H9 (cell line): ENCODE data around the gene UPK3A. TPM values are rescaled to one million over a fixed set of nuclear protein-coding genes. Genes with fewer than 3 reads are reported as not detected.

Experiments used
- DNase-seq: peaks from one replicate; pipeline ENCODE4 v3.0.0-alpha.2; 2017
- H2AFZ ChIP-seq: one replicate; pipeline ENCODE4 v1.6.1; 2013; ENCODE audit warnings: mild to moderate bottlenecking, low read length, control low read depth, moderate library complexity
- H2AK5ac ChIP-seq: 2 replicates; pipeline ENCODE4 v1.6.1; 2013; ENCODE audit warnings: low read length, control low read depth, mixed read lengths; ENCODE audit not compliant: insufficient read length
- H2BK120ac ChIP-seq: one replicate; pipeline ENCODE4 v1.6.1; 2013; ENCODE audit warnings: low read depth, mild to moderate bottlenecking, low read length, control low read depth, inconsistent platforms; ENCODE audit not compliant: poor library complexity, severe bottlenecking
- H2BK12ac ChIP-seq: 2 replicates; pipeline ENCODE4 v1.6.1; 2013; ENCODE audit warnings: low read length, control low read depth, mixed read lengths, low read depth; ENCODE audit not compliant: insufficient read length
- H2BK15ac ChIP-seq: 2 replicates; pipeline ENCODE4 v1.6.1; 2013; ENCODE audit warnings: low read depth, low read length, control low read depth
- H2BK20ac ChIP-seq: one replicate; pipeline ENCODE4 v1.6.1; 2013; ENCODE audit warnings: low read depth, mild to moderate bottlenecking, low read length, control low read depth, inconsistent platforms; ENCODE audit not compliant: poor library complexity, severe bottlenecking
- H2BK5ac ChIP-seq: 2 replicates; pipeline ENCODE4 v1.6.1; 2013; ENCODE audit warnings: low read length, control low read depth, mixed read lengths; ENCODE audit not compliant: insufficient read length
- H3K14ac ChIP-seq: 2 replicates; pipeline ENCODE4 v1.6.1; 2013; ENCODE audit warnings: low read length, control low read depth; ENCODE audit not compliant: insufficient read depth
- H3K18ac ChIP-seq: 2 replicates; pipeline ENCODE4 v1.6.1; 2013; ENCODE audit warnings: low read depth, mild to moderate bottlenecking, mixed read lengths, low read length, control low read depth; ENCODE audit not compliant: insufficient read length
- H3K23ac ChIP-seq: 2 replicates; pipeline ENCODE4 v1.6.1; 2013; ENCODE audit warnings: low read length, control low read depth, mixed read lengths, low read depth; ENCODE audit not compliant: insufficient read length
- H3K23me2 ChIP-seq: 2 replicates; pipeline ENCODE4 v1.6.1; 2013; ENCODE audit warnings: low read depth, mild to moderate bottlenecking, mixed read lengths, low read length, control low read depth; ENCODE audit not compliant: insufficient read length, poor library complexity, severe bottlenecking
- H3K27ac ChIP-seq: 2 replicates; pipeline ENCODE4 v1.5.1; 2013; ENCODE audit warnings: low read length, control low read depth, mixed read lengths, low read depth; ENCODE audit not compliant: insufficient read length
- H3K27me3 ChIP-seq: 2 replicates; pipeline ENCODE4 v1.6.1; 2013; ENCODE audit warnings: low read length, control low read depth, inconsistent platforms; ENCODE audit not compliant: insufficient read depth
- H3K4ac ChIP-seq: 2 replicates; pipeline ENCODE4 v1.6.1; 2013; ENCODE audit warnings: low read depth, mild to moderate bottlenecking, control low read depth, inconsistent platforms, low read length, moderate library complexity
- H3K4me1 ChIP-seq: 2 replicates; pipeline ENCODE4 v1.6.1; 2013; ENCODE audit warnings: low read length, control low read depth, inconsistent platforms; ENCODE audit not compliant: insufficient read depth
- H3K4me2 ChIP-seq: 2 replicates; pipeline ENCODE4 v1.6.1; 2013; ENCODE audit warnings: low read length, control low read depth, mixed read lengths; ENCODE audit not compliant: insufficient read length, insufficient read depth
- H3K56ac ChIP-seq: 2 replicates; pipeline ENCODE4 v1.6.1; 2013; ENCODE audit warnings: low read depth, mild to moderate bottlenecking, mixed read lengths, low read length, control low read depth; ENCODE audit not compliant: insufficient read length
- H3K79me1 ChIP-seq: 2 replicates; pipeline ENCODE4 v1.6.1; 2013; ENCODE audit warnings: low read depth, mild to moderate bottlenecking, moderate library complexity, low read length, control low read depth, inconsistent platforms; ENCODE audit not compliant: insufficient read depth, poor library complexity, severe bottlenecking
- H3K79me2 ChIP-seq: 2 replicates; pipeline ENCODE4 v1.6.1; 2013; ENCODE audit warnings: low read length, control low read depth, inconsistent platforms; ENCODE audit not compliant: insufficient read depth
- H3K9ac ChIP-seq: 2 replicates; pipeline ENCODE4 v1.6.1; 2013; ENCODE audit warnings: low read length, control low read depth, mixed read lengths; ENCODE audit not compliant: insufficient read length; ENCODE audit errors: extremely low read depth
- H3K9me3 ChIP-seq: one replicate; pipeline ENCODE4 v1.6.1; 2013; ENCODE audit warnings: low read depth, low read length, inconsistent platforms; ENCODE audit not compliant: control insufficient read depth
- H3T11ph ChIP-seq: one replicate; pipeline ENCODE4 v1.6.1; 2013; ENCODE audit warnings: mild to moderate bottlenecking, low read length, control low read depth, inconsistent platforms
- H4K20me1 ChIP-seq: one replicate; pipeline ENCODE4 v1.6.1; 2013; ENCODE audit not compliant: control insufficient read depth, insufficient read length, insufficient read depth
- H4K5ac ChIP-seq: 2 replicates; pipeline ENCODE4 v1.6.1; 2013; ENCODE audit warnings: low read depth, mild to moderate bottlenecking, mixed read lengths, low read length, control low read depth; ENCODE audit not compliant: insufficient read length
- H4K8ac ChIP-seq: replicated peaks from 2 replicates; pipeline ENCODE4 v1.6.1; 2013; ENCODE audit warnings: low read length, control low read depth, mixed read lengths, low read depth; ENCODE audit not compliant: insufficient read length
- H4K91ac ChIP-seq: 2 replicates; pipeline ENCODE4 v1.6.1; 2013; ENCODE audit warnings: low read depth, mild to moderate bottlenecking, moderate library complexity, mixed read lengths, low read length, control low read depth; ENCODE audit not compliant: insufficient read length
- H3K27ac Mint-ChIP-seq, 3 experiments: 2 replicates in 2 of 3; 3 replicates in 1 of 3; pipeline ENCODE4 v1.8.0; 2020 to 2021; ENCODE audit warnings: mixed read lengths in 3 of 3, mild to moderate bottlenecking in 1 of 3, moderate library complexity in 1 of 3
- H3K27me3 Mint-ChIP-seq: 2 replicates; pipeline ENCODE4 v1.8.0; 2021; ENCODE audit warnings: low read depth, mild to moderate bottlenecking, moderate library complexity, mixed read lengths
- H3K36me3 Mint-ChIP-seq, 3 experiments: 2 replicates in 2 of 3; 3 replicates in 1 of 3; pipeline ENCODE4 v1.8.0; 2020 to 2021; ENCODE audit warnings: low read depth in 3 of 3, mixed read lengths in 3 of 3; ENCODE audit not compliant: insufficient read depth in 1 of 3
- H3K4me1 Mint-ChIP-seq, 2 experiments: 2 replicates each; pipeline ENCODE4 v1.8.0; 2020; ENCODE audit warnings: mixed read lengths in 2 of 2
- H3K4me3 Mint-ChIP-seq, 2 experiments: 2 replicates in 1 of 2; 3 replicates in 1 of 2; pipeline ENCODE4 v1.8.0; 2020 to 2021; ENCODE audit warnings: mild to moderate bottlenecking in 2 of 2, mixed read lengths in 2 of 2, moderate library complexity in 1 of 2
- H3K9me3 Mint-ChIP-seq, 2 experiments: 2 replicates in 1 of 2; 3 replicates in 1 of 2; pipeline ENCODE4 v1.8.0; 2020; ENCODE audit warnings: mild to moderate bottlenecking in 2 of 2, mixed read lengths in 2 of 2, moderate library complexity in 1 of 2
- WGBS: extraction: QIAGEN DNeasy Blood & Tissue Kit; methylation state at CpG from one replicate; pipeline ENCODE4 v1.1.7; 2013; ENCODE audit warnings: missing lambda C conversion rate, low lambda C conversion rate, mixed read lengths; ENCODE audit not compliant: insufficient read length; ENCODE audit errors: extremely low coverage; 5-methylcytosine and 5-hydroxymethylcytosine counted together
- total RNA-seq: library from RNA; stranded (reverse); gene quantifications from 2 replicates; pipeline ENCODE4 v1.2.1, GENCODE V29; 2021
- TF ChIP-seq, protein P1 (sequence below): fragments of 200-600 bp; sonication (generic); conservative IDR thresholded peaks from 3 replicates; pipeline ENCODE4 v1.8.0; 2021; ENCODE audit warnings: antibody characterized with exemption, mild to moderate bottlenecking

The UPK3A gene
- total RNA-seq, 1 experiment from 2014 or later: not detected

- Histone ChIP-seq H3T11ph (no peak overlapping the region), H3K9ac (no peak overlapping the region), H3K18ac (no peak overlapping the region), H4K5ac (no peak overlapping the region), H2BK120ac (no peak overlapping the region), H3K56ac (no peak overlapping the region), H4K8ac (no peak overlapping the region), H2AFZ (no peak overlapping the region), H3K4me2 (peak overlapping the region; percentile 58), H3K27ac (no peak overlapping the region), H3K9me3 (no peaks in the 10 kb centered on the region), H3K14ac (no peak overlapping the region), H4K91ac (no peak overlapping the region), H3K79me2 (no peaks in the 10 kb centered on the region; the same call in 1 of the 2 replicates), H3K4ac (no peak overlapping the region), H2BK20ac (no peak overlapping the region), H2BK5ac (no peak overlapping the region), H3K79me1 (no peaks in the 10 kb centered on the region), H2AK5ac (no peak overlapping the region), H2BK15ac (no peak overlapping the region), H4K20me1 (no peaks in the 10 kb centered on the region), H3K23me2 (peaks cover 11% of the 10 kb centered on the region), H3K27me3 (no peaks in the 10 kb centered on the region), H2BK12ac (no peak overlapping the region), H3K23ac (no peak overlapping the region), H3K4me1 (no peaks in the 10 kb centered on the region)
- no peaks in the 10 kb centered on the region; a peak in 1 of 5 replicates for H3K9me3 Mint-ChIP-seq
- TF ChIP-seq, protein P1, sequence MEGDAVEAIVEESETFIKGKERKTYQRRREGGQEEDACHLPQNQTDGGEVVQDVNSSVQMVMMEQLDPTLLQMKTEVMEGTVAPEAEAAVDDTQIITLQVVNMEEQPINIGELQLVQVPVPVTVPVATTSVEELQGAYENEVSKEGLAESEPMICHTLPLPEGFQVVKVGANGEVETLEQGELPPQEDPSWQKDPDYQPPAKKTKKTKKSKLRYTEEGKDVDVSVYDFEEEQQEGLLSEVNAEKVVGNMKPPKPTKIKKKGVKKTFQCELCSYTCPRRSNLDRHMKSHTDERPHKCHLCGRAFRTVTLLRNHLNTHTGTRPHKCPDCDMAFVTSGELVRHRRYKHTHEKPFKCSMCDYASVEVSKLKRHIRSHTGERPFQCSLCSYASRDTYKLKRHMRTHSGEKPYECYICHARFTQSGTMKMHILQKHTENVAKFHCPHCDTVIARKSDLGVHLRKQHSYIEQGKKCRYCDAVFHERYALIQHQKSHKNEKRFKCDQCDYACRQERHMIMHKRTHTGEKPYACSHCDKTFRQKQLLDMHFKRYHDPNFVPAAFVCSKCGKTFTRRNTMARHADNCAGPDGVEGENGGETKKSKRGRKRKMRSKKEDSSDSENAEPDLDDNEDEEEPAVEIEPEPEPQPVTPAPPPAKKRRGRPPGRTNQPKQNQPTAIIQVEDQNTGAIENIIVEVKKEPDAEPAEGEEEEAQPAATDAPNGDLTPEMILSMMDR: no peak
- H3K27me3 Mint-ChIP-seq: peaks cover 16% of the 10 kb centered on the region
- H3K27ac Mint-ChIP-seq: no peak overlapping the region; a peak in 1 of 7 replicates
- H3K4me1 Mint-ChIP-seq: peaks cover 26 to 37% of the 10 kb centered on the region in 2 experiments
- peaks cover 10 to 13% (median 10%) of the 10 kb centered on the region in 3 experiments; a peak in 5 of 7 replicates for H3K36me3 Mint-ChIP-seq
- DNase-seq: no peak
- WGBS: no CpG with 5 or more reads among the region's 6 CpGs
- H3K4me3 Mint-ChIP-seq: peak overlapping the region; percentile 79 to 95
Observed at GRCh38 chr22:45238957-45239680, 45.6 kb upstream of the UPK3A start.
